Karpas-422 (cell line): Measurements from ENCODE around the gene KLHDC4. TPM values are rescaled to one million over a fixed set of nuclear protein-coding genes. Genes with fewer than 3 reads are reported as not detected.

ENCODE experiments used
- DNase-seq: peaks from one replicate; pipeline ENCODE4 v3.0.0-alpha.2; 2015
- H2AFZ ChIP-seq: fragments of 200-600 bp; sonication (generic); 2 replicates; pipeline ENCODE4 v1.6.1; 2014; ENCODE audit warnings: antibody characterized with exemption, low read length, mixed read lengths
- H3K27ac ChIP-seq: fragments of 200-600 bp; sonication (generic); 2 replicates; pipeline ENCODE4 v1.5.1; 2014; ENCODE audit warnings: mild to moderate bottlenecking, low read length, moderate library complexity
- H3K27me3 ChIP-seq: fragments of 200-600 bp; sonication (generic); 2 replicates; pipeline ENCODE4 v1.6.1; 2014; ENCODE audit warnings: low read length, mixed read lengths
- H3K36me3 ChIP-seq: fragments of 200-600 bp; sonication (generic); 2 replicates; pipeline ENCODE4 v1.6.1; 2014; ENCODE audit warnings: low read length, mixed read lengths; ENCODE audit not compliant: insufficient read depth
- H3K4me1 ChIP-seq: fragments of 200-600 bp; sonication (generic); 2 replicates; pipeline ENCODE4 v1.6.1; 2014; ENCODE audit warnings: mild to moderate bottlenecking, low read length, mixed read lengths
- H3K4me2 ChIP-seq: fragments of 200-600 bp; sonication (generic); 2 replicates; pipeline ENCODE4 v1.6.1; 2014; ENCODE audit warnings: low read length, low read depth, mild to moderate bottlenecking; ENCODE audit not compliant: poor library complexity, severe bottlenecking
- H3K4me3 ChIP-seq: fragments of 200-600 bp; sonication (generic); 2 replicates; pipeline ENCODE4 v1.5.1; 2014; ENCODE audit warnings: mild to moderate bottlenecking, antibody characterized with exemption, low read length, mixed read lengths
- H3K79me2 ChIP-seq: fragments of 200-600 bp; sonication (generic); 2 replicates; pipeline ENCODE4 v1.6.1; 2014; ENCODE audit warnings: mild to moderate bottlenecking, low read length, mixed read lengths
- H3K9ac ChIP-seq: fragments of 200-600 bp; sonication (generic); 2 replicates; pipeline ENCODE4 v1.6.0; 2014; ENCODE audit warnings: low read length
- H3K9me2 ChIP-seq: fragments of 200-600 bp; sonication (generic), shearing (Covaris generic); replicated peaks from 2 replicates; pipeline ENCODE4 v1.6.0; 2014; ENCODE audit warnings: mild to moderate bottlenecking, low read length, moderate library complexity; ENCODE audit not compliant: insufficient read depth
- H3K9me3 ChIP-seq: fragments of 300-700, 200-600 bp; sonication (generic); 2 replicates; pipeline ENCODE4 v1.6.1; 2014; ENCODE audit warnings: low read length, mixed read lengths
- H4K20me1 ChIP-seq: fragments of 200-600 bp; sonication (generic); 2 replicates; pipeline ENCODE4 v1.6.1; 2014; ENCODE audit warnings: mild to moderate bottlenecking, antibody characterized with exemption, low read length, low read depth; ENCODE audit not compliant: insufficient read depth
- total RNA-seq: library from RNA; depleted of rRNA; stranded (reverse); fragments of >200 nt; shearing (Covaris generic); gene quantifications from 2 replicates; pipeline ENCODE4 v1.2.3, GENCODE V29; 2014; ENCODE audit warnings: low replicate concordance

KLHDC4 gene
- total RNA-seq, 1 experiment from 2014 or later = 21.1 TPM

DNA sequence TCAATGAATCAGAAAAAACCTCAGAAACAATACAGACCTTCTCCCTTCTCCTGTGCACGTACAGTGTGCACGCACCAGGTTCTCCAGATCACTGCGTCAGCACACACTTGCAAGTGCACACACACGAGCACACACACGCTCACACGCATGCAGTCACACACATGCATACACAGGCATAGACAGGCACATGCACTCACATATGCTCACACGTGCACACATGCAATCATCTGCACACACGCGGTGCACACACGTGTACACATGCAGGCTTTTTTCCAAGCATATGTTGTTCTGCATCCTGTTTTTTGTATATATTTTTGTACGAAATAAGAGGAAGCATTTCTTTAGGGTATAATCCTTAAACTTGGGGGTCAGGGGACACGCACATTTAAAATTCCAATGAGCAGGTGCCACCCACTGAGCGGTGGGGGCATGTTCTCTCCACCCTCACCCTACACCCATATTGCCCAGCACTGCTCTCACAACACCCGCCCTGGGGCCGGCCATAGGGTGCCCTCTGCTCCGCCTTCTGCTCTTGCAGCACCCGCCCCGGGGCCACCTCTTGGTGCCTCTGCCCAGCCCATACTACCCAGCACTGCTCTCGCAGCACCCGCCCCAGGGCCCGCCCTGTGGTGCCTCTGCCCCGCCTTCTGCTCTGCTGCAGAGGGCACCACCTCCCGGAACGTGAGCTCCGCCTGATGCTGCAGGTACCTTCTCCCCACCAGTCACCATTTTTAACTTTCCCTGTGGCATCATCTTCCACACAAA lies 20.9 kb downstream of the KLHDC4 start:
- H3K4me2 ChIP-seq = no peak overlapping the region
- no peak overlapping the region for H2AFZ ChIP-seq
- no peaks in the 10 kb centered on the region for H4K20me1 ChIP-seq
- H3K4me3 ChIP-seq = no peak overlapping the region
- H3K27me3 ChIP-seq = no peaks in the 10 kb centered on the region
- peaks cover 6% of the 10 kb centered on the region; the same call in 1 of the 2 replicates for H3K36me3 ChIP-seq
- H3K4me1 ChIP-seq = no peaks in the 10 kb centered on the region
- no peaks in the 10 kb centered on the region for H3K9me3 ChIP-seq
- H3K79me2 ChIP-seq = 0 out of 2 replicates have a peak, but pooled peaks cover 7% of the 10 kb centered on the region
- no peaks in the 10 kb centered on the region for H3K9me2 ChIP-seq
- no peak for DNase-seq
- H3K9ac ChIP-seq = no peak overlapping the region
- no peak overlapping the region for H3K27ac ChIP-seq

DNA sequence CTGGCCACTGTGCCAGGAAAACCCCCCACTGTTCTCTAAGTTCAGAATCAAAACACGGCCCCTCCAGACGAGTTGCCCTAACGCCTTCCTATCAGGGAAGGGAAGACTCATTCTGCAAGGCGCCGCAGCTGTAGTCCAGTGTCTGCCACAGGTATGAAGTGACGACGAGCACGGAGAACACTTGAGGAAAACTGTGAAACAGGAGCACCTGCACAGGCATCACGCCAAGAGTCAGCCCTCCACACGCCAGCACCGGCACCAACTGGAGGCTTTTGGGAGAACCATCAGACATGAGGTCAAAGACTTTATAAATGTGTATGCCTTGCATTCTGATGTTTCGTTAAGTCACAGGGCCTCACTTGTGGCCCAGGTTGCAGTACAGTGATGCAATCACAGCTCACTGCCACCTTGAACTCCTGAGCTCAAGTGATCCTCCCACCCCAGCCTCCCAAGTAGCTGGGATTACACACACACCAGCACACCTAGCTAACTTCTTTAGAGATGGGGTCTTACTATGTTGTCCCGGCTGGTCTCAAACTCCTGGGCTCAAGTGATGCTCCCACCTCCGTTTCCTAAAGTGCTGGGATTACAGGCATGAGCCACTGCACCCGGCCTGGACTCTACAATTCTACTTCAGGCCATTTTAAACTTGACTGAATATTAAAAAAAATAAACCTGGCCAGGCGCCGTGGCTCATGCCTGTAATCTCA lies 22.9 kb downstream of the KLHDC4 start:
- no peak overlapping the region for H3K9ac ChIP-seq
- no peak for DNase-seq
- no peak overlapping the region for H2AFZ ChIP-seq
- H3K4me3 ChIP-seq = no peak overlapping the region
- H3K27ac ChIP-seq = no peak overlapping the region
- no peaks in the 10 kb centered on the region for H3K27me3 ChIP-seq
- H4K20me1 ChIP-seq = no peaks in the 10 kb centered on the region
- no peak overlapping the region for H3K4me2 ChIP-seq
- H3K9me3 ChIP-seq = no peaks in the 10 kb centered on the region
- no peaks in the 10 kb centered on the region for H3K9me2 ChIP-seq
- no peaks in the 10 kb centered on the region for H3K4me1 ChIP-seq
- H3K79me2 ChIP-seq = 0 out of 2 replicates have a peak, but pooled peaks cover 7% of the 10 kb centered on the region
- peaks cover 6% of the 10 kb centered on the region; the same call in 1 of the 2 replicates for H3K36me3 ChIP-seq

DNA sequence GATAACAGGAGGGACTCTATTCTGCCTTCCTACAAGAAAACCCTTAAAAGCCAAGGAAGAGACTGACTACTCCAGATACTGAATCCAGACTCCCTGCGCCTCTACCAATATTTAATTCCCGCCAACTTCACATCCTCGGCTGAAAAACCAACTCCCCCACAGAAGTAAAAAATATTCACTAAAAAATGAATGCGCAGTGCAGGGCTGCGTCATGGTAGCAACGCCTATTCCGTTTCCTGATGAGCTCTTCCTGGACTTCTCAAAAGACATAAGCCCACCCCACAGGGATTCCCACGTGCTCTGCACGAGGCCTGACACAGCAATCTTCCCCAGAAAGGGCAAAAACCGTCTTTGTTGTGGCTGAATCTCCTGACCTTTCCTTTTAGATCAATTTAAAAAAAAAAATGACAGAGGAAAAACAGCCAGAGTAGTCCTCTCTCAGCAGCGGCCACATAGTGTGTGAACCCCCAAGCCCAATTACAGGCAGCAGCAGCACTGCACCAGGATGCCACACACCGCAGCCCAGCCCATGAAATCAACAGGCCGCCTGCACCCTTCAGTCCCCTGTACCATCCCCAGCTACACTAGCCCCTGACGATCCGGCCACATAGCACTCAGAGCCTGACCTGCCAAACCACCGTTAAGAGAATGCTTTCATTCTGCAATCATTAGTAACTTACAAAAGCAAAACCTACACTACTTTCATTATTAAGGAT lies 23.9 kb downstream of the KLHDC4 start:
- no peak overlapping the region for H3K4me3 ChIP-seq
- no peaks in the 10 kb centered on the region for H3K9me2 ChIP-seq
- no peaks in the 10 kb centered on the region for H3K4me1 ChIP-seq
- H2AFZ ChIP-seq = no peak overlapping the region
- H3K27me3 ChIP-seq = no peaks in the 10 kb centered on the region
- peaks cover 6% of the 10 kb centered on the region; the same call in 1 of the 2 replicates for H3K36me3 ChIP-seq
- H4K20me1 ChIP-seq = no peaks in the 10 kb centered on the region
- 0 out of 2 replicates have a peak, but pooled peaks cover 7% of the 10 kb centered on the region for H3K79me2 ChIP-seq
- no peak overlapping the region for H3K9ac ChIP-seq
- DNase-seq = no peak
- no peak overlapping the region for H3K4me2 ChIP-seq
- no peak overlapping the region for H3K27ac ChIP-seq
- no peaks in the 10 kb centered on the region for H3K9me3 ChIP-seq

DNA sequence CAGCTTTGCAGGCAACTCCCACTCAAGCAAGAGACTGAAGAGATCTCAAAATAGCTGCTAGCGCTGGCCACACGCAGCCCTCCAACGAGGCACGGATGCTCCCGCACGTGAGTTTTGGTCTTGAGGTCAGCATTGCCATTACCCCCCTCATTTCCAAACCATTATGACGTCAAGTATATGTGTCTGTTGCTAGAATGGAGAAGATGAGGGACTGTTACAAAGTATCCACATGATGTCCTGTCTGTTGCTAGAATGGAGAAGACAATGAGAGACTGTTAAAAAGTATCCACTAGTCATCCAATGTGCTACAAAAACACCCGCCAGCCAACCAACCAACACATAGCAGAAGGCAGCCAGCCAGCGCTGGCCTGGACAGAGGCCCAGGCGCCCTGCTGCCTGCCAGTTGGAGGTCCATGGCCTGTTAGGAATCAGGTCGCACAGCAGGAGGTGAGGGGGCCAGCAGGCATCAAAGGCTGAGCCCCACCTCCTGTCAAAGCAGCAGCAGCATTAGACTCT lies 24.8 kb downstream of the KLHDC4 start:
- Histone ChIP-seq H3K4me1 (no peaks in the 10 kb centered on the region), H3K27me3 (no peaks in the 10 kb centered on the region), H3K36me3 (peaks cover 6% of the 10 kb centered on the region; the same call in 1 of the 2 replicates), H3K9me2 (no peaks in the 10 kb centered on the region), H3K4me3 (no peak overlapping the region), H4K20me1 (no peaks in the 10 kb centered on the region; the same call in 1 of the 2 replicates), H3K79me2 (peaks cover 10% of the 10 kb centered on the region; the same call in 1 of the 2 replicates), H3K9ac (no peak overlapping the region), H3K9me3 (no peaks in the 10 kb centered on the region), H2AFZ (no peak overlapping the region), H3K4me2 (no peak overlapping the region), H3K27ac (no peak overlapping the region)
- DNase-seq = no peak

DNA sequence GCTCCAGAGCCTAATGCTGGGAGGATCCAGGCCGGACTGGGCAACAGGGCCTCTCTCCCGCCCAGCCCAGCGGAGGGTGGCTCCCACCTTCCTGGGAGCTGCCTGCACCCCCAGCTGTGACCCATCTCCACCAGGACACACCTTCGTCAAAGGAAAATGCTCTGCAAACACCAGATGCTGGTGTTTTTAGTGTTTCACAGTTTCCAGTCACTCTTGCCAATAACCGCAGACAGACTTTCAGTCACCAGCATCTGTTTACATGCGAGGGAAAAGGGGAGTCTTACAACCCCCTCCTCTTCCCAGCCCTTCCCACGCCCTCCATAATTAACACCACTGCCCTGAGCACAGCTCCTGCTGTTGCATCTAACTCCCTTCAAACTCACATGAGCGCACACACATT lies 25.3 kb downstream of the KLHDC4 start:
- Histone ChIP-seq H3K9me2 (no peaks in the 10 kb centered on the region), H3K79me2 (peaks cover 15% of the 10 kb centered on the region; the same call in 1 of the 2 replicates), H3K4me3 (no peak overlapping the region), H4K20me1 (no peaks in the 10 kb centered on the region; the same call in 1 of the 2 replicates), H3K36me3 (peaks cover 6% of the 10 kb centered on the region; the same call in 1 of the 2 replicates), H3K9me3 (no peaks in the 10 kb centered on the region), H2AFZ (no peak overlapping the region), H3K27me3 (no peaks in the 10 kb centered on the region), H3K27ac (no peak overlapping the region), H3K4me2 (no peak overlapping the region), H3K9ac (no peak overlapping the region), H3K4me1 (no peaks in the 10 kb centered on the region)
- no peak for DNase-seq

DNA sequence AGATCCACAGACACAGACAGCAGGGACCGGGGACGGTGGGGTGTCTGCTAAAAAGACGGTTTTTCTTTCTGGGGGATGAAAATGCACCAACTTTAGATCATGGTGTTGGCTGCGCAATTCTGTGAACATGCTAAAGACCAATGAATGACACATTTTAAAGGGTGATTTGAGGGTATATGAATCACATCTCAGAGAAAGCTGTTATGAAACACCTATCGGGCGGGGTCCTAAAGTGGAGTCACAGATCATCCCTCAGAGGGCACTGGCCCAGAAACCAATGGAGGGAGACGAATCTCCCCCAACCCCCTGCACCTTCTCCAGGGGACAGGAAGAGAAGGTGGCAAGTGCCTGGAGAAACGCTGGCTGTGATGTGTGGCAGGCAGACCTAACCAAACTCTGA lies 26.0 kb downstream of the KLHDC4 start:
- H3K36me3 ChIP-seq = peaks cover 3% of the 10 kb centered on the region; the same call in 1 of the 2 replicates
- no peak overlapping the region for H3K9ac ChIP-seq
- H3K9me2 ChIP-seq = no peaks in the 10 kb centered on the region

DNA sequence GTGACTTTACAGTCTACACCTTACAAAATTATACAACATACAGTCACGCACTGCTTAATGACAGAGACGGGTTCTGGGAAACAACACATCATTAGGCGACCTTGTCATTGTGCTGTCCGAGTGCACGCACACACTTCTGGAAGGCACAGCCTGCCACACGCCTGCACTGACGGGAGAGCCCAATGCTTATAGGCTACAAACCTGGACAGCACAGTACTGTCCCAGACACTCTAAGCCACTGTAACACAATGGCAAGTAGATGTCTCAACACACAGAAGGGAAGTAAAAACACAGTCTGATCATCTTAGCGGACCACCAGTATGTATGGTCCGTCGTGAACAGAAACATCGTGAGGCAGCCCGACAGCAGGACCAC lies 29.8 kb downstream of the KLHDC4 start:
- DNase-seq = no peak
- Histone ChIP-seq H3K4me1 (no peaks in the 10 kb centered on the region), H3K79me2 (peaks cover 19% of the 10 kb centered on the region; the same call in 1 of the 2 replicates), H3K27me3 (no peaks in the 10 kb centered on the region), H3K27ac (no peak overlapping the region), H3K4me3 (no peak overlapping the region), H3K9me3 (no peaks in the 10 kb centered on the region), H3K4me2 (no peak overlapping the region), H3K36me3 (no peaks in the 10 kb centered on the region), H4K20me1 (peaks cover 4% of the 10 kb centered on the region; the same call in 1 of the 2 replicates), H3K9me2 (no peaks in the 10 kb centered on the region), H3K9ac (no peak overlapping the region), H2AFZ (no peak overlapping the region)

More for the DNA sequence above, 26.0 kb downstream of the KLHDC4 start:
- Histone ChIP-seq H3K27me3 (no peaks in the 10 kb centered on the region), H2AFZ (no peak overlapping the region), H3K4me3 (no peak overlapping the region), H3K4me1 (no peaks in the 10 kb centered on the region), H4K20me1 (no peaks in the 10 kb centered on the region; the same call in 1 of the 2 replicates), H3K27ac (no peak overlapping the region), H3K4me2 (no peak overlapping the region), H3K79me2 (peaks cover 17% of the 10 kb centered on the region; the same call in 1 of the 2 replicates), H3K9me3 (no peaks in the 10 kb centered on the region)
- no peak for DNase-seq
